Iris pigment epithelial cell (primary cell): ENCODE data around the gene GPRIN3.

Source experiments
- DNase-seq: peaks from one replicate; pipeline ENCODE4 v3.0.0-alpha.2; 2011; ENCODE audit warnings: low read depth

The GPRIN3 gene

DNA sequence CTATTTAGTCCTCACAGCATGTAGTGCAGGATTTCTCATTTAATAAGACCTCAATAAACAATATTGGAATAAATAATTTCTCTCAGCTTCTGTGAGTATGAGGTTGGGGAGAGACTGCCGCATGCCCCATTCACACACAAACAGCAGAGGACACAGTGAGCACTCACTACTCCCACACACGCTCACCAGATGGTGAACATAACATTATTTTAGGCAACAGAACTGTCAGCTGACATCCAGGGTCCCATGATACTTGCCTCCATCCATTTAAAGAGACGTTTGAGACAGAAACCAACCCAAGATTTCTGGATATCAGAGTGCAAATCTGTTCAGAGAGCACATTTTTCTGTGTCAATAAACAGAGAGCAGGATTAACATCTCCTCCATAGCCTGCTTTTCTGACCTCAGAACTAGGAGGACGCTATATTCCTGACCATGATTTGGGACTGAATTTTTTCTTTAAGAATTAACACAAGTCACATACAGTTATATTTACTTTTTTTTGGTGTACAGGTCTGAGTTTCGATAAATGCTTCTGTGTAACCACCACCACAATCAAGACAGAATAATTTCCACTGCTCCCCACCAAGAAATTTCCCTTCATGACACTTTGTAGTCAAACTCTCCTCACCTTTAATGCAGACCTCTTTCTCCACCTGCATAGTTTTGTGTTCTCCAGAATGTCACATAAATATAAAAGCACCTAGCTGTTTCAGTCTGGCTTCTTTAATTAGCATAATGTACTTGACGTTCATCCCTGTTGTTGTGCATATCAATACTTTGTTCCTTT, 16.7 kb downstream of the GPRIN3 start:
- no peak for DNase-seq

DNA sequence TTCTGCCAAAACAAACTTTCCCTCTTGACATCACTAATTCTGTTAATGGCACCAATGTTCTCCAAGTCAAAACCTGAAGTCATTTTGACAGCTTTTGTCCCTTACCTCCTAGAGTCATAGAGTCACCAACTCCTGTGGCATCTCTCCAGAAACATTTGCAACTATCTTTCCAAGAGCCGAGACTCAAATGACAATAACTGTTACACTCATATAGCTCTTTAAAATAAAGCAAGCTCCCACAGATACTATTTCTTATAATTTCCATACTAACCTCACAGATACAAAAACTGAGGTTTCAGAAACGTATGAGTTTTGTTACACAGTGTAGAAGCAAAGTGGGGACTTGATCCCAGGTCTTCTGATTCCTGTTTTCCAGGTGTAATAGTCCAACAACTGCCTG, 18.3 kb downstream of the GPRIN3 start:
- no peak for DNase-seq

DNA sequence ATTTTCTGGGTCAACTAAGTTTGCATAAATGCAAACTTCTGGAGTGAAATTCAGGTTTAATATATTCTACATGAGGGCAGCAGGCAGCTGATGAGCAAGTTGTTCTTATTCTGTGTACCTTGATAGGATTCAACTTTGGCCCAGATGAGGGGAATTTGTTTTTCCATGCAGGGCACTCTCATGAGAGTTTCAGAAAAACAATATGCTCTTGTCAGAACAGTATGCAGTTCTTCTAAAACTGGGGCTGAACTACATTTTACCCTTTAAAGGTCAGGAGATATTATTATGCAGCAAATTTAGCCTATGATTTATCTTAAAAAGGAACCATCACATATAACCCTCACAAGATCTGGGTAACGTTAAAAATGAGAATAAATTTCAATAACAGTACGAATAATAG, 19.2 kb downstream of the GPRIN3 start:
- no peak for DNase-seq

DNA sequence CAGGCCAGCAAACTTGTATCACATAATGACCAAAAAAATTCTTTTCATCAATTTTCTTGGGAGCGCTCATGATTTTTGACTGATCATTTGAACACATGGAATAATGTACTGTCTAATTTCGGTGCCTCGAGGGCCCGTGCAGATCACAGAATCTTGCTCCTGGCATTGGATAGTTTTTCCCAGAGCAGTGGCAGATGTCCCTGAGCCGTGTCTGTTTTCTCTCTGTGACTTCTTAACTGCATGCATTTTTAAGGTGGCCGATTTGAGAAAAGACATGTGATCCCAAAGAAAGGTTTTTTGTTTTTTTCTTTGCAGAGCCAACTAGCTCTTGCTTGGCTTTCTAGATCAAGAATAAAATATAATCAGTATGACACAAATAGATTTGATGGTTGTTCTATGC, 19.7 kb downstream of the GPRIN3 start:
- no peak for DNase-seq

DNA sequence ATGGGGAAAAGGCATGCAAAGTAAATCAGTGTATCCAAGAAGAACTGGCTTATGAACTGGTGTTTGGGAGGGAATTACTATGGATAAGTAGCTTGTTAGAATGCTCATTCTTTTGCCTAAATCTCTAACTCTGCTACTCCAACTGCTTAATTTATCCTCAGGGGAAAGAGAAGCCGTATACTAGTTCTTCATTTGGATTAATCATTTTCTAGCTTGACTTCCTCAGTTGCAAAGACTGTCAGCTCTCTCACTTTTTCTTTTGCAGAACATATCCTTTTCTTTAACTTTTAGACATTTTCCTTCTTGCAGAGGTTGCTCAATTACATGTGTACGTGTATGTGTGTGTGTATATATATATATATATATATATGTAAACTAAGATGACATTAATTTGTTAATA, 21.9 kb downstream of the GPRIN3 start:
- no peak for DNase-seq

DNA sequence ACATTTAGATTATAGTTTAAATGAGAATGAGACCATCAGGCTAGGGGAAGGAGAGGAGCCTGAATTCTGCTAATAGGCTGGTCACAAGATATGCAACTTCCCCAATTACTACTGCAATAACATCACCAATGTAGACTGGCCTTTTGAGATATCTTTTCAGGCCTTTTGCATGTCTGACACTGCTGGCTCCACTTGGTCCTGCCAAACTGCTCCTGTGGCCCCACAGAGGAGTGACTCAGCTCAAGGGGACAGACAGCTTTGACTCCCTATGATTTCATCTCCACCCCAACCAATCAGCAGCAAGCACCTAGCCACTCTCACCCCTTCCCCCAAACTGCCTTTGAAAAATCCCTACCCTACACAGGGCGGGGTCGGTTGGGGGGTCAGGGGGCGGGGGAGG, 22.8 kb downstream of the GPRIN3 start:
- DNase-seq: no peak

DNA sequence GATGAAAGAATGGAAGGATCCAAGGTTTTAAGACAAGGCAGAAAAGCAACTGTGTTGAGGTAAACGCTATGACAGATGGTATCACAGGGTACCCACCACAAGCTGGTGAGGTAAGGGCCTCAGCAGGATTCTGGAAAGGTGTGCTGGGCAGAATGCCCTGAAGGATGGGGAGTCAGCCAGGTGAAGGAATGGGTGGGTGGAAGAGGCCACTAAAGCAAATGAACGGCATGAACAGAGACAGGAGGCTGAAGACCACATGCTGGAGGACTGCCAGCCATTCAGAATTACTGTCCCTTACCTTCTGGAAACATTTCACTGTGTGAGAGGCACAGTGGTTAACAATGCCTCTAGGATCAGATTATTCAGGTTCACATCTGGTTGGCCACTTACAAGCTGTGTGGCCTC, 23.6 kb downstream of the GPRIN3 start:
- DNase-seq: no peak

DNA sequence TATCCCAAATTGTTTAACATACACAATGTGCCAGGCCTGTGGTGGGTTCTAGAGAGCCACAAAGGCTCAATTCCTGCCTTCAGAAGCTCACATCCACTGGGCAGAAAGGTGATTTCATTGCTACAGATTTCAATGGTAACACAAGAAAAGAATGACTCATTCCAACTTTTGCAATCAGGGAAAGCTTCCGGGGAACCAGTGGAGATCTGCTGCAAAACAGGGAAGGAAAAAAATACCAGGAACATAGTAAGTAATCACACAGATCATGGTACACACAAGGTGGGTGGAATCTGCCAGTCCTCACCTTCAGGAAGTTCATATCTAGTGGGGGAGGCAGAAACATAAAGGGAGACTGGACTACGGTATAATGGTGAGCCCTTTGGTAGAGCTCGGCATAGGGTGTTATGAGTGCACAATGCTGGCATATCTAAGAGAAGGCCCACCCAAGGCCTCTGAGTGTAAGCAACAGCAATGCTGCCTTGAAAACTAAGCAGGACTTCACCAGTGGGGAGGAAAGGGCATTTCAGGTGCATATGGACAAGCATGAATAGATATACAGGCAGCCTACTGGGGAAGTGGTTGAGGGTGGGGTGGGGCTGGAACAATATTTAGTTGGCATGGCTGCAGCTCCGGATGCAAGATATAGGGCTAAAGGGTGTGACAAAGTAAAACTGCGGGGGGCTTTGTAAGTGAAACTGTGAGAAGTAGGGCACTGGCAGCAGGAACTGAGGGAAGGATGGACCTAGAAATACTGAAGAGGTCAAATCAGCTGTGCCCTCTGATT, 24.2 kb downstream of the GPRIN3 start:
- peak; percentile 61 for DNase-seq

DNA sequence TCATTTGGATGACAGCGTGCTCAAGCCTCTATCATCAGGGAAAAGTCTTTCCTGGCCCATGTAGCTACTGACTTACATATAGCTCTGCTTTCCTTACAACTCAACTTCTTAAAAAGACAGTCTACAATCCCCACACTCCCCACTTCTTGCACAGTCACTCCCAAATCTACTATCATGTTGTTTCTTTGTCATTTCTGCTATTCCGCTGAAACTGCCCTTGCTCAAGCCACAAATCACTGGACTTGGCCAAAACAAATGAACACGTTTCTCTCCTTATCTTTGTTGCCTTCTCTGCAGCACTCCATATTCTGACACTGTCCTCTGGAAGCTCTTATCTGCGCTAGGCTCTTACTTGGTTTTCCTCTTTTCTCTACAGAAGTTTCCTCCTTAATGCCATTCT, 28.2 kb downstream of the GPRIN3 start:
- no peak for DNase-seq

DNA sequence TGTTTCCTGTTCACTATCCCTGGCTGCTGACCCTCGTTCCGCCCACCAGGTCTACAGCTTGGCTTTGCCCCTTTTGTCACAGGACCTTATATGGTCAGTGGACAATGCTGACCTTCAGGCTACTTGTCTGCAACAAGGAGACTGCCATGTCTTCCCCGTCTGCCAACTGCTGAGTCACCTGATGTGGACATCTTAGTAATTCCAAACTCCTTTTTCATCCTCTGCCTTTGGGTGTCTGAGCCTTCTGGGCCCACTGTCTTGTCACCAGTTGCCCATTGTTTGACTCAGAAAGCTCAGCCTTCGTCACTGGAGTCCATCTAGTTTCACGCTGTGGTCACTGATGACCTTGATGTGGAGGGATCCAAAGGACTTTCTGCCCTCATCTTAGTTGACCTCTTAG, 30.2 kb downstream of the GPRIN3 start:
- DNase-seq: peak; percentile 14

DNA sequence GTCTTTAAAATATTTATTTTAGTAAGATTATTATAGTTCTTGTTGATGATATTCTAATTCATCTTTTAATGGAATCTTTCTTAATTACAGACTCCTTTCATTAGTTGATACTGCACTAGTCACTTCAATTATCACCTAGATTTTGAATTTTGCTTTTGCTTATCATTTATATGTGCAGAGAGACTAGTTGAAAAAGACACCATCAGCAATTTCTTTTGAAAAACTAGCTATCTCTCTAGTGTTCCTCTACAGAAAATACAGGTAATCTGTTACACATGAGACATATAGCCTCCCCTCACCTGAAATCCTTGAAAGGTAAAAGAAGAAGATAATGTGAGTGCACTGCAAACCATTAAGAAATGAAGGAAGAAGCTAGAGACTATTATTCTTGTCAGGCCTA, 31.3 kb downstream of the GPRIN3 start:
- no peak for DNase-seq

DNA sequence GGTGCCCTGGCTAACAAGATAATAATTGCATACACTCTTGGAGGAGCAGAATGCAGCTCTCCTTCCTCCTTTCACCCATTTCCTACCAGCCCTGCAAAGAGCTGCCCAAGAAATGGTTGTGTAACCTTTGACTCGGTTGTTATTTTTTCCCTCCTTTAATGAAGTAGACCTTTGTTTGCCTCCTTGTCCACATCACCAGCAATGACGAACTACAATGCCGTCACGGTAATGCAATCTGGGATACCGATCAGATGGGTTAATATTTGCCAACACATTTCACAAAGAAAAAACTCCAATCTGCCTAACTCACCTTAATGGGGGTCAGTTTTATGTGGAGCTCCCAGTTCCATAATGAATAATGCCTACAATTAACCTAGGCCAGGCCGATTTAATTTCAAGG, 32.0 kb downstream of the GPRIN3 start:
- DNase-seq: no peak

DNA sequence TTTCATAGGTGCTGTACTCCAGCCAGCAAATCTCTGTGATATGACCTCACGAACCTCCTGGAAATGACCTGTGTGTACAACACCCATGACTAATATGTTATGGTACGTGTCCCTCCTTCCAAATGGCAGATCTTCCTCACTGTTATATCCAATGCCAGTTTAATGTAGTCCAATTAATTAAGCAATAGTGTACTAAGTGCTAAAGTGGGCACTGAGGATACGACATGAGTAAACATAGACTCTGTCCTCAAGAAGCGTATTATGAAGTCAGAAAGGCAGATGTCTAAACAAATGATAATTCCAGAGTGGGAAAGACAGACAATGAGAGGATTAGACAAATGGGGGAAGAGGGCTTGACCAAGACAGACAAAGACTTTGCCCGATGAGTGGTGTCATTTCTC, 33.9 kb downstream of the GPRIN3 start:
- DNase-seq: no peak

DNA sequence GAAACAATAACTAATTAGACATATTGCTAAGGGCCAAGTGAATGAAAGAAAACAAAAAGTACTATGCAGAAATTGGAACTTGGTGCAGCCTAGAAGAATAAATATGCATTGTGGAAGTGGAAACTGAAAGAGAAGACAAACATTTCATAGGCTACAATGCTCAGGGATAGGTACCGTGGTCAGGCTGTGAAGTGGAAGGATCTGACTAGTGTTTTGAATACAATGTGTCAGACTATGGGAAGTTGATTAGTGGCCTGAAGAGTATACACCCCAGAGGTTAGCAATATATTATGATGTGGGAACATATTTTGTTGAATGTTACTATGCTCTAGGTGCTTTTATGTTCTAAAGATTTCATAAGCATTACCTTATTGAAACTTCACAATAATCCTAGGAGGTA, 36.8 kb downstream of the GPRIN3 start:
- no peak for DNase-seq

DNA sequence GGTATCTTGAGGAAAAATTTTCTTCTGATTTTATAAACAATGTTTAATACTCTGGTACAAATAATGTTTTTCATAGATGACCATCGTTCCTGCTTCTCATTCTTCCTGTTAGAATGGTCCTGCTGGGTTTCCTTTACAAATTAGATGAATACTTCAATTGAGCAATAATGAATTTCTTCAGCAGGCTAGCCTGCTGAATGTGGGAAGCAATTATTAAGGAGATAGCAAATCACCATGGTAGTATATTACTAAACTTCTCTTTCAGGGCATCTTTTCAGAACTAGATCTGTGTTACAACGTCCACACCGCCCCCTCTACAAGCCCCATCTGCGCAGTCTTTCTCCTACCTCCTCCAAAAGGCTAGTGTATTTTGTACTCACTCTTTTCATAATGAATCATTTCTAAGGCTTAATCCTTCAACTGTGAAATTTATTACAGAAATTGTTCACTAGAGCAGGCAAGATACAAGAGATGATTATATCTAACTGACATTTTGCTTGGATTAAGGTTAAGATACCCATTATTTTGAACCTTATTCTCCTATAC, 38.4 kb downstream of the GPRIN3 start:
- no peak for DNase-seq

DNA sequence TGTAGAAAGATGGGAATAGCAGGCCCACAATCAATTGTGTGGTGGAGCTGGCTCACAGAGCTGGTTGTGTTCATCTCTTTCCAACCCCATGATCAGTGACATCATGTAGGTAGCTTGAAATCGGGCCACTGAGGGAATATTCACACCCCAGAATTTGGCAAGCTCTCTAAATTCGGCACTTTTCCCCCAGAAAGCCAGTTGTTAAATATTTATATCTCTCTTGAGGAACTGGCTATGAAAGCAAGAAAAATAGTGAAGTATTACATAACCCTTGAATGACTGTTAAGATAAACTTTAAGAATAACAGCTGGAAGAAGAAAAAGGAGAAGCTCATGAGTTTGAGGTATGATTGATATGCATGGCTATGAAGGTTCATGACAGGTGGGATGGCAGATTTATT, 38.9 kb downstream of the GPRIN3 start:
- DNase-seq: no peak

DNA sequence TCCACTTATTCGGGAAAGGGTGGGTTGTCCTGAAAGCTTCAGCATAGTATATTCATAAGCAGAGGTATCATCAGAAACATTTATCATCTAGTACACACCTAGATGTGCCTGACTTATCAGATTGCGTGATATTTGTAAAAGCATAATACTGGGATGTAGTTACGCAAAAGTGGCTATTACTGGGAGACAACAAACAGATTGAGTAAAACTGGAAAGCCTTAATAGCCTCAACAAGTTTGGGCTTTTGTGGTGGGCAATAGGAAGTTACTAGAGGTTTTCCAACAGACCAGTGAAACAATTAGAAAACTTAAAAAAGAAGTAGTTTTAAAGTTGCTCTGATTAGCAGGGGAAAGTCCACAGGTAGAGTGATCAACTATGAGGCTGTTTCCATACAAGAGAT, 39.8 kb downstream of the GPRIN3 start:
- DNase-seq: no peak

DNA sequence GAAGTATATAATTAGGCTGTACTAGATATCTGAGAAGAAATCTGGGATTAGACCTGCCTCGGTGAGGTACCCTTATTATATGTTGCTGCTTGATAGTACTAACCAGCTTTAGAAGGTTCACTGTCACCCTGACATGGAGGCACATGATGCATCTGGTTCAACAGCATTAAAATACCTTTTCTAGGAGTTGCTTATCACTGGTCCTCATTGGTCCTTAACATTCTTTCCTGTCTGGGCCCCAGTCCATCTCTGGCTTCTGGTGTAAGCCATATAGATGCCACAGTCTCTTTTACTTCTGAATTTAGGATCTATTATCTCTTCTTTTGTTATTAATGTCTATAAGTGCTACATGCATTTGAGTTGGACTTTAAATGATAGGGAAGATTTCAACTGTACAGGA, 40.2 kb downstream of the GPRIN3 start:
- DNase-seq: no peak

DNA sequence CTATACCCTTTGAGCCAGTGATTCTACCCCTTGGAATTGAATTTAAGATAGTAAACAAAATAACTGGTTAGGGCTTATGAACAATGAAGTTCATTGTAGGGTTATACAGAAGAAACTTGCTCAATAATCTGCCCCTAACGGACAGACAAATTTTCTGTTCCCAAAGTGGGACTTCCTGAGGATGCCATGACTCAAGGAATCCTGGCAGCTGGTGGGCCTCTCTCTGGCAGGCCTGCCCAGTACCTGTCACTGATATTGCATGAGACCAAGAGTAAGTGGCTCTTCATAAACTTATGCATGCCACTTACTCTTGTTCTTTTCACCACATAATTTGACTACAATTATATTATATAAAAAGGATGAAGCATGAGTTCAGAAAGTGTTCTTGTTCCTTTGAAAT, 41.5 kb downstream of the GPRIN3 start:
- DNase-seq: no peak

DNA sequence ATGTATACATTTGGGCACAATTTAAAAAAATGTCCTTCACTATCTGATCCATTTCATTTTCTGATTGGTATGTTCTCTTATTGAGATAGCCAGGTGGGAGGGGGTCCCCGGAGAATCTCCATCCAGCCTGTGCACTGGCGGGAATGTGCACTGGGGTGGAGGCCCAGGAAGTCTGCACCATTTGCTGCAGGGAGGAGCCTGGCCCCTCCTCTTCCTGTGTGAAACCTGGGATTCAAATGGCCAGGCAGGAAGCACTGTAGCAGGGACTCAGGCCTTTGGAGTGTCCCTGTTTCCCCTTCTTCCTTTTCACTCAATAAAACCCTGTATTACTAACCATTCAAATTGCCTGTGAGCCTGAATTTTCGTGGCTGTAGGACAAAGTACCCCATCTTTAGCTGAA, 44.3 kb downstream of the GPRIN3 start:
- DNase-seq: no peak

DNA sequence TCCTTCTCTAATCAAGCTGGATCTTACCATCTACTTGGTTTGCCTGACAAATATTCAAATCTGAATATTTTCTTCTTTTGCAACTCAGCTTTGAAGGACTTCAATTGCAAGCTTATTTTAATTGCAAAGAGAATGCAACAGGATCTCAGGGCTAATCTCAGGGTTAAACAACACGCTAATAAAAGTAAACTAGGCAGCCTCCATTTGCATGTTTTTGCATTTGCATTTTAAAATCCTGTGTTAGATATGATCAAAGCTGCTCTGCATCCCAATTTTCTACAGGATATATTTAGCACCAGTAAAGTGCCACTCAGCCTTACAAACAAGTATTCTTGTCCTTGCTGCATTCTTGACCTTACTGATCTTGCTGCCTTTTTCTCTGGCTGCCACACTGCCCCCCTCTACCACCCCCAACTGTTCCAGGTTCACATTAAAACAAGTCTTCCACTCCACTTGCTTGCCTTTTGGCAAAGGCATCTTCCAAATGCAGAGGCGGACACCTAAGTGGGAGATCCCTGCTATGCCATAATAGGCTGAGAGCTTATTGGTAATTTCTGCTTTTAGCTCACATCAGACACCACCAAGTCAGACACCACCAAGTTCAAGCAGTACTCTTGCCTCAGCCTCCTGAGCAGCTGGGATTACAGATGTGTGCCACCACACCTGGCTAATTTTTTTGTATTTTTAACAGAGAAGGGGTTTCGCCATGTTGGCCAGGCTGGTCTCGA, 48.1 kb downstream of the GPRIN3 start:
- DNase-seq: no peak

DNA sequence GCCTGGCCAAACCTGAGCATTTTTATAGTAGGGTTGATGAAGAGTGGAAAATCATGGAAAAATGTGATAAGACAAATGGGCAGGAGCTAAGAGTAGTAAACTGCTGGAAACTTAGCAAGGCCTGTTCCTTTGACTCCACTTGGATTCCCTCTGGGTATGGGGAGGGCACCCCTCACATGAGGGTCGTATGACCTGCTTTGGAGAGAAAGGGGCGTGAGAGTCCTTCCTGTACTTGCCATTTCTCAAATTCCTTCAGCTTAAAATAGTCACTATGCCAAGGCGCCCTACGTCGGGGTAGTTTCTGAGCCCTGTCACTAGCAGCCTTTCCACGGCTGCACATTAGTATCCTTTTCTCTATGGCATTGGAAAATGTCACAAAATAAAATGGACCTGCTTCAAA, 49.1 kb downstream of the GPRIN3 start:
- no peak for DNase-seq

DNA sequence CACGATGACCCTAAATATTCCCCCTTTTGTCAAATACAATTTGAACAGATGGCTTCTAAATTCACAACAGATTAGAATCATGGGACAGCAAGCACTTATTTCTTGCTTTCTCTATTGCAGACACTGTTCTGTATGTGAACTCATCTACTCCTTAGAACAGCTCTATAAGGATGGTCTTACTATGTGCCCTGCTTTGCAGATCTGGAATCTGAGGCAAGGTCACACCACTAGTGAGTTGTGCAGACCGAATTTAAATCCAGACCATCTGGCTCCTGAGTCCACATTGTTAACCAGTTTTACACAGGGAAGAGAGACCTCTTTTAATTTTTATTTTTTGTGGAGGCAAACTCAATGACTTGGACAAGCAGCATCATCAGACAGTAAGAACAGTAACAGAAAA, 50.2 kb downstream of the GPRIN3 start:
- no peak for DNase-seq
